Activated naive CD8-positive, alpha-beta T cell (primary cell): ENCODE results near the gene USP21.

Experiments used
- H3K27ac Mint-ChIP-seq: one replicate; pipeline ENCODE4 v1.8.0; 2021; ENCODE audit warnings: mixed read lengths
- H3K27me3 Mint-ChIP-seq: one replicate; pipeline ENCODE4 v1.8.0; 2021; ENCODE audit warnings: mixed read lengths
- H3K36me3 Mint-ChIP-seq: one replicate; pipeline ENCODE4 v1.8.0; 2021; ENCODE audit warnings: mixed read lengths
- H3K4me1 Mint-ChIP-seq: one replicate; pipeline ENCODE4 v1.8.0; 2021; ENCODE audit warnings: low read depth, mixed read lengths
- H3K4me3 Mint-ChIP-seq: one replicate; pipeline ENCODE4 v1.8.0; 2021; ENCODE audit warnings: mild to moderate bottlenecking, mixed read lengths
- H3K9me3 Mint-ChIP-seq: one replicate; pipeline ENCODE4 v1.8.0; 2021; ENCODE audit warnings: low read depth, mixed read lengths

Gene USP21

GRCh38 chr1:161158316-161159010 is 837 bp upstream of the USP21 start:
- Mint-ChIP-seq H3K4me1 (peaks cover 59% of the 10 kb centered on the region), H3K36me3 (peaks cover 14% of the 10 kb centered on the region)

DNA sequence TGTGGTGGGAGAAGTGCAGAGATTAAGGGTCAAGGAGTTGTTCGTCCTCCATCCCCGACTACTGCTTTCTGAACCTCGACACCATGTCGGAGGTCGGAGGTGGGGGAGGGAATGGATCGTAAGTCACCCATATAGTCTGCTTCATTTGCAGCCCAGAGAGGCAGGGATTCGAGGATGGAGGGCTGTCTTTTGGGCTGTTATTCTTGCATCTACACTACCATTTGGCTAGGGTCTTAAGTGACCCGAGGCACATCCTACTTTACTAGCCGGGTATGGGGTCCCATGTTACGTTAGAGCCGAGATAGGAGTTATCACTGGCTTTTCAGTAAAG is 578 bp downstream of the USP21 start:
- Mint-ChIP-seq H3K4me1 (peaks cover 53% of the 10 kb centered on the region), H3K4me3 (peak overlapping the region; percentile 92), H3K27ac (peak overlapping the region; percentile 92), H3K36me3 (peaks cover 14% of the 10 kb centered on the region), H3K9me3 (no peaks in the 10 kb centered on the region), H3K27me3 (no peaks in the 10 kb centered on the region)

More at GRCh38 chr1:161158316-161159010, 837 bp upstream of the USP21 start:
- Mint-ChIP-seq H3K4me3 (peak overlapping the region; percentile 92), H3K27ac (peak overlapping the region; percentile 92), H3K9me3 (no peaks in the 10 kb centered on the region), H3K27me3 (no peaks in the 10 kb centered on the region)

- H3K27me3 Mint-ChIP-seq, result no peaks in the 10 kb centered on the region
- no peaks in the 10 kb centered on the region for H3K9me3 Mint-ChIP-seq
- H3K4me3 Mint-ChIP-seq, result peak overlapping the region; percentile 92
- peaks cover 52% of the 10 kb centered on the region for H3K4me1 Mint-ChIP-seq
- H3K36me3 Mint-ChIP-seq, result peaks cover 12% of the 10 kb centered on the region
- H3K27ac Mint-ChIP-seq, result no peak overlapping the region
These were observed 1.4 kb downstream of the USP21 start for GRCh38 chr1:161160671-161161145.

GRCh38 chr1:161161652-161162051 is 2.4 kb downstream of the USP21 start:
- peaks cover 12% of the 10 kb centered on the region for H3K36me3 Mint-ChIP-seq
- H3K4me1 Mint-ChIP-seq, result peaks cover 49% of the 10 kb centered on the region
- H3K27ac Mint-ChIP-seq, result peak overlapping the region; percentile 46
- H3K27me3 Mint-ChIP-seq, result no peaks in the 10 kb centered on the region
- no peaks in the 10 kb centered on the region for H3K9me3 Mint-ChIP-seq
- peak overlapping the region; percentile 92 for H3K4me3 Mint-ChIP-seq

GRCh38 chr1:161162052-161162451 is 2.8 kb downstream of the USP21 start:
- Mint-ChIP-seq H3K9me3 (no peaks in the 10 kb centered on the region), H3K27me3 (no peaks in the 10 kb centered on the region), H3K36me3 (peaks cover 9% of the 10 kb centered on the region), H3K4me3 (peak overlapping the region; percentile 42), H3K4me1 (peaks cover 51% of the 10 kb centered on the region), H3K27ac (peak overlapping the region; percentile 46)

GRCh38 chr1:161162806-161163205 is 3.5 kb downstream of the USP21 start:
- Mint-ChIP-seq H3K9me3 (no peaks in the 10 kb centered on the region), H3K36me3 (peaks cover 5% of the 10 kb centered on the region), H3K4me3 (no peak overlapping the region), H3K27ac (peak overlapping the region; percentile 31), H3K4me1 (peaks cover 54% of the 10 kb centered on the region), H3K27me3 (no peaks in the 10 kb centered on the region)

DNA sequence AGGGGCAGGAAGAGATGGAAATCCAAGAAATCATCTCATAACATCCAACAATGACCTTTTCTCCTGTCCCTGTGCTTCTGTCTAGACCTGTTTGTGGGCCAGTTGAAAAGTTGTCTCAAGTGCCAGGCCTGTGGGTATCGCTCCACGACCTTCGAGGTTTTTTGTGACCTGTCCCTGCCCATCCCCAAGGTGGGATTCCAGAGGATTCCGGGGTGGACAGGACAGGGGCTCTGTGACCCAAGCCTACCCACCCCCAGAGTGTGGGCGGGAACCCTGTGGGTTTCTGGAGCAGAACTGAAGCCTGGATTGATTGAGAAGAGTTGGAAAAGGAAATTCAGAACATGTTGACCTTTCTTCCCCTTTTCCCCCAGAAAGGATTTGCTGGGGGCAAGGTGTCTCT is 4.5 kb downstream of the USP21 start:
- H3K27me3 Mint-ChIP-seq, result no peaks in the 10 kb centered on the region
- H3K4me3 Mint-ChIP-seq, result no peak overlapping the region
- H3K9me3 Mint-ChIP-seq, result no peaks in the 10 kb centered on the region
- H3K27ac Mint-ChIP-seq, result peak overlapping the region; percentile 1
- H3K4me1 Mint-ChIP-seq, result peaks cover 52% of the 10 kb centered on the region
- peaks cover 5% of the 10 kb centered on the region for H3K36me3 Mint-ChIP-seq

GRCh38 chr1:161164901-161165610 is 5.8 kb downstream of the USP21 start:
- no peak overlapping the region for H3K27ac Mint-ChIP-seq
- H3K9me3 Mint-ChIP-seq, result no peaks in the 10 kb centered on the region
- no peaks in the 10 kb centered on the region for H3K27me3 Mint-ChIP-seq
- peak overlapping the region; percentile 52 for H3K4me3 Mint-ChIP-seq
- peaks cover 44% of the 10 kb centered on the region for H3K4me1 Mint-ChIP-seq
- H3K36me3 Mint-ChIP-seq, result peaks cover 5% of the 10 kb centered on the region

GRCh38 chr1:161165742-161166668 is 6.7 kb downstream of the USP21 start, which contains the start of gene PPOX:
PPOX (plus strand) TSS chr1:161166426; CDS start chr1:161166848, 422 bp downstream.
- peaks cover 5% of the 10 kb centered on the region for H3K36me3 Mint-ChIP-seq
- H3K27ac Mint-ChIP-seq, result peak within 1 kb of the TSS; percentile 90
- peak within 1 kb of the TSS; percentile 92 for H3K4me3 Mint-ChIP-seq
- H3K4me1 Mint-ChIP-seq, result peaks cover 35% of the 10 kb centered on the region
- H3K27me3 Mint-ChIP-seq, result no peaks in the 10 kb centered on the region
- H3K9me3 Mint-ChIP-seq, result no peaks in the 10 kb centered on the region

DNA sequence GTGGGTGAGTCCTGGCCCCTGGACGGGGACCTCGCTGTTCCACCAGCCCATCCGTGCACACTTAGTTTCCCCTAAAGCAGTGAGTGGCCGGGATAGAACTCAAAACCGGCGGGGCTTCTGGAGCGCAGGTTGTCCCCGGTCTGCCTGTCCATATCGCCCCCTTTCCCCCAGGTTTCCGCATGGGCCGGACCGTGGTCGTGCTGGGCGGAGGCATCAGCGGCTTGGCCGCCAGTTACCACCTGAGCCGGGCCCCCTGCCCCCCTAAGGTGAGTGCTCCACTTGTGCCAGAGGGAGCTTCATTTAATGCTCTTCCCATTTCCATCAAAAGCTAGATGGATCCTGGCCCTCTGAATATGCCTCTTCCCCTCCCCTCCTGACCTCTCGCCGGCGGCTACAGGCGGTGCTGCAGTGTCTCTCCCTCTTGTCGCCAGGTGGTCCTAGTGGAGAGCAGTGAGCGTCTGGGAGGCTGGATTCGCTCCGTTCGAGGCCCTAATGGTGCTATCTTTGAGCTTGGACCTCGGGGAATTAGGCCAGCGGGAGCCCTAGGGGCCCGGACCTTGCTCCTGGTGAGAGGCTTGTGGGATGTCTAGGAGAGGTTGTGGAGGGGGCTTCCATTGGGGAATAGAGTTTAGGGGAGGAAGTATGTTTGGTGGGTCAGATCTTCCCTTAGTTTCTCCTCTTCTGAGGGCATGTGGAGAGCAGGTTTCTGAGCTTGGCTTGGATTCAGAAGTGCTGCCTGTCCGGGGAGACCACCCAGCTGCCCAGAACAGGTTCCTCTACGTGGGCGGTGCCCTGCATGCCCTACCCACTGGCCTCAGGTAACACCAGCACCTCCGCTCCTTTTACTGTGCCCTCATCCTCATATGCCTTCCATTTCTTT is 7.6 kb downstream of the USP21 start:
- Mint-ChIP-seq H3K36me3 (peaks cover 1% of the 10 kb centered on the region), H3K9me3 (no peaks in the 10 kb centered on the region), H3K27ac (peak overlapping the region; percentile 90), H3K4me3 (peak overlapping the region; percentile 92), H3K4me1 (peaks cover 28% of the 10 kb centered on the region), H3K27me3 (no peaks in the 10 kb centered on the region)

DNA sequence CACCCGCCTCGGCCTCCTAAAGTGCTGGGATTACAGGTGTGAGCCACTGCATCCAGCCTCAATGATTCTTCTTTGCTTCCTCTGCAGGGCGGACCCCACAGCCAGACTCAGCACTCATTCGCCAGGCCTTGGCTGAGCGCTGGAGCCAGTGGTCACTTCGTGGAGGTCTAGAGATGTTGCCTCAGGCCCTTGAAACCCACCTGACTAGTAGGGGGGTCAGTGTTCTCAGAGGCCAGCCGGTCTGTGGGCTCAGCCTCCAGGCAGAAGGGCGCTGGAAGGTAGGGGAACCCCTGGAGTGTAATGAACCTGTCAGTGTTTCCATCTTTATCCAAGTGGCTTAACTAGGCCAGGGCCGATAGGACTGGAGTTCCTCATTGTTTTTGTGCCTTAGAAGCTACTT is 9.6 kb downstream of the USP21 start:
- no peak overlapping the region for H3K27ac Mint-ChIP-seq
- H3K9me3 Mint-ChIP-seq, result no peaks in the 10 kb centered on the region
- H3K27me3 Mint-ChIP-seq, result no peaks in the 10 kb centered on the region
- peaks cover 2% of the 10 kb centered on the region for H3K36me3 Mint-ChIP-seq
- no peak overlapping the region for H3K4me3 Mint-ChIP-seq
- peaks cover 30% of the 10 kb centered on the region for H3K4me1 Mint-ChIP-seq

DNA sequence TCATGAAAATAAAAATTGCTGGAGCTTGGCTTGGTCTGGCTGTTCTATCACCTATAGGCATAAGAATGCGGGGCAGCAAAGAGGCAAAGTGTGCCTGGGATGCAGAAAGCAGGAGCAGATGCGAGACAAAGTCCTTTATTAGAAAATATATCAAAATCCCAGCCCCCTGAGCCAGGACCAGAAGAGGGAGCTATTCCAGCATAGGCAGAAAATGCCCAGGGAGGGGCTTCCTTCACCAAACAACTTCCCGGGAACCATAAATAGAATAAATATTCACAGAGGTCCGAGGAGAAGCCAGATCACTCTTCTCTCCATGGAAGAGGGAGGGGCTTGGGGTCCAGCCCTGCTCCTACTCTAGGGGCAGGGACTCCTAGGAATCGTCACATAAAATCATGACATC is 11.9 kb downstream of the USP21 start:
- H3K27ac Mint-ChIP-seq, result no peak overlapping the region
- no peaks in the 10 kb centered on the region for H3K27me3 Mint-ChIP-seq
- peaks cover 5% of the 10 kb centered on the region for H3K36me3 Mint-ChIP-seq
- no peaks in the 10 kb centered on the region for H3K9me3 Mint-ChIP-seq
- H3K4me1 Mint-ChIP-seq, result peaks cover 39% of the 10 kb centered on the region
- H3K4me3 Mint-ChIP-seq, result no peak overlapping the region

DNA sequence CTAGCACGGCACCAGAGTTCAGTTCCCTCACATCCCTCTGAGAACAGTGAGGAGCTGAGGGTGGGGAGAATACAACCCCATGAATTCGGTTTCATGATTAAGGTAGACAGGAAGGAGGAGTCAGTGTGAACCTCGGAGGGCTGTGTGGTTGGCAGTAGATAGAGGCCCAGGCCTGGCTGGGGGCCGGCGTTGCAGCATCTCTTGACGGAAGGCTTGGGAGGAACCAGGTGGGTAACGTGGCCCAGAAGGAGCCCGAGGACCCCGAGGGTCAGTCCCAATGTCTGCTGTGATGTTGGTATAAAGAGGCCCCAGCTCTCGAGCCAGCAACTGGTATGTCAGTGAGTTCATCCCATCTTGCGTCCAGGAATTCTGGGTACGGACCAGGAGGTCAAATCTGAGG is 12.4 kb downstream of the USP21 start:
- Mint-ChIP-seq H3K9me3 (no peaks in the 10 kb centered on the region), H3K36me3 (peaks cover 5% of the 10 kb centered on the region), H3K27me3 (no peaks in the 10 kb centered on the region), H3K4me1 (peaks cover 45% of the 10 kb centered on the region), H3K27ac (peak overlapping the region; percentile 22), H3K4me3 (no peak overlapping the region)

DNA sequence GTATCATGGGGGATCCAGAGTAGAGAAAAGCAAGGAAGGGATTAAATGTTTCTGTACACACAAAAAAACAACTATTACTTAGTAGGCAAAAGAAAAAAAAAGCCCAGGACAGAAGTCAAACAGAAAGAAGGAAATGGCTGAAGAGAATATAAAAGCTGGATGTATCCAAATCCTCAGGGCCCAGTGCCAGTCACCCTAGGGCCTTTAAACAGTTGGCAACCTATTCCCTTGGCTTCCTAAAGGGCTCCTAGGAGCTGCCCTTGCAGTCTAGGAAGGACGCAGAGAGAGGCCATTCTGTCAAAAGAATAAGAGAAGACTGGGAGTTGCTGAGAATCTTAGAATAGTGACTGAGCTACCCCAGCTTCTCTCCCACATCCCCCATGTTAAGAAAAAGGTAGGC is 13.0 kb downstream of the USP21 start:
- Mint-ChIP-seq H3K4me1 (peaks cover 43% of the 10 kb centered on the region), H3K36me3 (peaks cover 5% of the 10 kb centered on the region), H3K27me3 (no peaks in the 10 kb centered on the region), H3K4me3 (no peak overlapping the region), H3K27ac (peak overlapping the region; percentile 22), H3K9me3 (no peaks in the 10 kb centered on the region)
